Breast epithelium (tissue), 3 donors: Measurements from ENCODE around the gene MLYCD.

ENCODE experiments used
- POLR2A ChIP-seq: fragments of 450-650 bp; IDR thresholded peaks from one replicate; pipeline ENCODE4 v1.6.1; 2016; ENCODE audit warnings: antibody characterized with exemption, mild to moderate bottlenecking, moderate library complexity
- POLR2AphosphoS5 ChIP-seq, 3 donors: sonication (generic); formaldehyde crosslinking; IDR thresholded peaks; one replicate each; pipeline ENCODE4 v1.6.1; 2017; ENCODE audit warnings: antibody characterized with exemption in 3 of 3

GRCh38 chr16:83903751-83904150 is 4.8 kb downstream of the MLYCD start:
- TF ChIP-seq POLR2A (no peak), POLR2AphosphoS5 (IDR thresholded peaks at IDR 0.05) (no peak)
